GM18907 (cell line): ENCODE measurements around the gene RBM4B.

Experiments
- ATAC-seq: cut with Tn5 transposase; IDR thresholded peaks from one replicate; pipeline ENCODE4 v1.9.1; 2021; ENCODE audit warnings: mild to moderate bottlenecking, moderate library complexity; ENCODE audit not compliant: unreplicated experiment

The RBM4B gene

GRCh38 chr11:66687831-66688281 lies 10.2 kb upstream of the RBM4B start:
- no peak for ATAC-seq

- ATAC-seq, result no peak
Measured at GRCh38 chr11:66686801-66687750, 9.4 kb upstream of the RBM4B start.

DNA sequence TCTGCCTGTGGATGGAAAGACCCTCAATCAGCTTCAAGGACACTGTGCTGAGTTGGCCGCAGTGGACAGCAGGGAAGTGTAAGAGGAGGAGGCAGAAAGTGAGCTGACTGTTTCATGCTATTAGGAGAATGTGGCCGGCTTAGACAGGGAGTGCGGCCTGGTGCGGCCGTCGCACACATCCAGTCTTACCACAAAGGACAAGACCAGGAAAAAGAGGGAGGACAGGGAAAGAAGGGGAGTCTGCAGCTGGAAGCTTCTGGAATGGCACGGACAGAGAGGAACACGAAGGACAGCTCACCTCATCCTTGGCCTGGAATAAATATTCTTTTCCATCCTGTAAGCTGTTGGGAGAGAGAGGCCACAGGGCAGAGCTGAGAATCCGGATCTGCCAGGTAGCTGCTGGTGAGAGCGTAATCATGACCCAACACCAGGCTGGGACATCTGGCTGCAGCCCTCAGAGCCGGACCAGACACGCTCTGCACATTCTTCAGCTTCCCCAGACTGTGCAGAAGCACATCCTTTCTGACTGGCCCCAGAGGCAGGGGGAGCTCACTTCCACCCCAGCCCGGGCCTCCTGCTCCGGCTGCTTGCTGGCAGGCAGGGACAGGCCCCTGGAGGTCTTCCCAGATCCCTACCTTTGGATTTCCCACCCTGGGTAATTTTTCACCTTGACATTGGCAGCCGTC lies 8.6 kb upstream of the RBM4B start:
- no peak for ATAC-seq

DNA sequence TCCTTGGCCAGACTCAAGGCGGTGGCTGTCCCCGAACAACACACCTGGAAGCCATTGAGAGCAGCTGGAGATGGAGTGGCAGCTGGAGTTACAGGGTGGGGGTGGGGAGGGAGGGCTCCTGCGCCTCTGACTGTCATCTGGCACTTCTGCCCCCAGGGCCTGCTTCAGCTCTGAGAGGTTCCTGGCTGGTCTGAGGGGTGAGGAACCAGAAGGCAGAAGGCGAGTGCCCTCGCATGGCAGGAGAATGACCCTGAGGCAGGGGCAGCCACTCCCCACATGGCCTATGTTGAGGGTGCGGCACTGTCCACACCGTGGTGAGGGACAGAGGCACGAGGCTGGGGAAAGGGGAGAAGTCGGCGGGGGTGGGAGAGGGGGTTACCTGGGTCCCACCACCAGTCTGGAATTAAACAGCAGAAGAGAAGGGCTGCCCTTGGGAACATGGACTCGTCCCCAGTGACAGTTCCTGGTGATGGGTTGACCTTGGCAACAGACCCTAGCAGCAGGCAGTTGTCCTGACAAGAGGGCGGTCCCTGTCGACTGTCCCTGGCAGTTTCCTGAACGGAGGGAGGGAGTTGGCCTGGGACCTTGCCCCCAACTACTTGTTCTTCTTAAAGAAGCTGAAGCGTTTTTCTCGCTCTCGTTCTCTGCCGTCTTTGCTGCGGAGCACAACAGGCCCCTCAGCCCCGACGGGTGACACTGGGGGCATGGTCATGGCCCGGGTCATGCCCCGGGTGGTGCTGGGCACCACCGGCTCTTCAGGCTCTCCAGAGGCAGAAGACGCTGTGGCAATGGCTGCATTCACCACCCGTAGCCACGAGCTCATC lies 7.8 kb upstream of the RBM4B start:
- no peak for ATAC-seq

GRCh38 chr11:66684635-66685034 lies 6.9 kb upstream of the RBM4B start:
- no peak for ATAC-seq

GRCh38 chr11:66683877-66684276 lies 6.2 kb upstream of the RBM4B start:
- ATAC-seq, result no peak

DNA sequence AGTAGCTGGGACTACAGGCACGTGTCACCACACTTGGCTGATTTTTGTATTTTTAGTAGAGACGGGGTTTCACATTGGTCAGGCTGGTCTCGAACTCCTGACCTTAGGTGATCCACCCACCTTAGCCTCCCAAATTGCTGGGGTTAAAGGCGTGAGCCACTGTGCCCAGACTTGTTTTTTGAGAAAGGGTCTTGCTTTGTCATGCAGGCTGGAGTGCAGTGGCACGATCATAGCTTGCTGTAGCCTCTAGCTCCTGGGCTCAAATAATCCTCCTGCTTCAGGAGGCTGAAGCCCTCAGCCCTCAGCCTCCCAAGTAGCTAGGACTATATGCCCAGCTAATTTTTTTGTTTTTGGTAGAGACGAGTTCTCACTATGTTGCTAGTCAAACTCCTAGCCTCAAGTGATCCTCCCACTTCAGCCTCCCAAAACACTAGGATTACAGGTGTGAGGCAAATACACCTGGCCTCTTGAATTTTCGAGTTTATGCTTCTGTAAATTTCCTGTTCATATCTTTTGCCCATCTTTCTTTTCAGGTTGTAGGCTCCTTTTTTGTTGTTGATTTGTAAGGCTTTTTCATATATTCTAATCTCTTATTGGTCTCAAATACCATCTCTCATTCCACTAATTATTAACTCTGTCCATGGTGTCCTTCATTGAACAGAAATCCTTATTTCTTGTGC lies 3.4 kb upstream of the RBM4B start:
- no peak for ATAC-seq

DNA sequence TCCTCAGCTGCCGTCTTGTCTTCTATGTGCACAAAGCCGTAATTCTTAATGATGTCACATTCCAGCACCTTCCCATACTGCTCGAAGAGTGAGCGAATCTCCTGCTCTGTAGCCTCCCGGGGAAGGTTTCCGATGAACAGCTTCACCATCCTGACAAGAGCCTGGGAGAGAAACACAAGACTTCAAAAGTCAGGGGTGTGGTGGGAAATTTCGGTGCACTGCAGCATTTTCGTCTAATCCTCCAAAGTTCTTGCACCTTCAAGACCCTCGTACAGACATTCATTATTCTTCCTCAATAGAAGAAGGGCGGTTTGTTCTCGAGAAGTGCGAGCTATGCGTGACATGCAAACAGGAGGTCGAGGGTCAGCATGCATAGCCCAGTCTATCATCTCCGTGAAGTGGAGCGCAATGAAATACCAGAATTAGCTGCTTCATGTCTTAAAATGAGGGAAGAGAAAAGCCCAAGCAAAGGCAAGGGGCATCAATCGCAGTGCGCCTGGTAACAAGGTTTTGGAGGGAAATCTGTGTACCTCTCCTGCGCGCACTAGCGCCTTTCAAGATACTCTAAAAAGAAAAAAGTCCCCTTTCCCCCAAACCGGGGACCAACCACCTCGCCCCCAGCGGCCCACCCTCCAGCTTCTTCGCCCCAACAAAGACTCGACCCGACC lies 622 bp downstream of the RBM4B start:
- no peak for ATAC-seq

DNA sequence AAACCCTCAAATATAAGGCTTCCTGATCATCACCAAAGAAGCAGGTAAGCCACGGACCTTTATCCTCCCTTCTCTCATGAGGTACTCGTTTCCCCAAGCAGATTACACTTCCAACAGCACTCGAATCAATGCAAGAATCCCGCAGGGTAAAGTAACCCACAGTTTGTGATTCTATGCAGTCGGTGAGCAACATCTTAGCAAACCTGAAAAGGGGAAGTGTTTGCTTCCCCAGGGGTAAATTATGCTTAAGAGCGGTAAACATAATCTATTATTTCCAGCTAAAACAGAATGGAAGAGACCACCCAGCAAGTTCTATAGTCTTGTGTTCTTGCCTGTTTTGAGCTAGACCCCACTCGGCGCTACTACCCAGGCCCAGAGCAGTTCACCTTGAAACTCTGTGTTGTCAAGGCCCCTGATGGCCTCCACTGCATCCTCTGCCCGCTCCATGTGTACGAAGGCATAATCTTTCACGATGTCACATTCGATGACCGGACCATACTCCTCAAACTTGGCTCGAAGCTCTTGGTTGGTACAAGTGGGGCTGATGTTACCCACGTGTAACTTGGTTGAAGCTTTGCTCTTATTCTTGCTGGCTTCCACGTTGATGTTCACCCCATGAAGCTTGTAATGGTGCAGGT lies 1.3 kb downstream of the RBM4B start:
- ATAC-seq, result no peak

GRCh38 chr11:66674964-66675602 lies 2.6 kb downstream of the RBM4B start:
- ATAC-seq, result no peak

DNA sequence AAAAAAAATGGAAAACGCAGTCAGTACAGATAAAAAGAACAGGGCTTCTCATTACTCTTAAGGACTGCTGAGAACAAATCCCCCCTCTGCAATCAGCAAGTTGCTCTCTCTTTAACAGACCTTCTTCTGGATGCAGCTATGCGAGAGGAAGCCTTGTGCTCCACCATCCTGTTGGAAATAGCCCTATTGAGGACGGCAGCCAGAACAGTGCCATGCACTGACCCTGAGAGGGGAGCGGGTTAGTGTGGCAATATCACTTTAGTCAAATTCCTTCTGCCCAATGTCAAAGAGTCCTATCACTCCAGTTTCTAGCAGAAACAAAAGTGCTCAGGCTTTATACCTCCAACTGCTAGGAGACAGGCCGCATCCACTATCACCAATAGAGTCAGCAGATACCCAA lies 6.9 kb downstream of the RBM4B start:
- no peak for ATAC-seq

- no peak for ATAC-seq
Measured at GRCh38 chr11:66665369-66665768, 12.3 kb downstream of the RBM4B start.

- ATAC-seq, result no peak
Measured at GRCh38 chr11:66663741-66664296, 13.9 kb downstream of the RBM4B start.

- ATAC-seq, result no peak
Measured at GRCh38 chr11:66659763-66660162, 17.9 kb downstream of the RBM4B start.

GRCh38 chr11:66653123-66653522 lies 24.6 kb downstream of the RBM4B start:
- ATAC-seq, result no peak

GRCh38 chr11:66652651-66653050 lies 25.0 kb downstream of the RBM4B start:
- ATAC-seq, result no peak

DNA sequence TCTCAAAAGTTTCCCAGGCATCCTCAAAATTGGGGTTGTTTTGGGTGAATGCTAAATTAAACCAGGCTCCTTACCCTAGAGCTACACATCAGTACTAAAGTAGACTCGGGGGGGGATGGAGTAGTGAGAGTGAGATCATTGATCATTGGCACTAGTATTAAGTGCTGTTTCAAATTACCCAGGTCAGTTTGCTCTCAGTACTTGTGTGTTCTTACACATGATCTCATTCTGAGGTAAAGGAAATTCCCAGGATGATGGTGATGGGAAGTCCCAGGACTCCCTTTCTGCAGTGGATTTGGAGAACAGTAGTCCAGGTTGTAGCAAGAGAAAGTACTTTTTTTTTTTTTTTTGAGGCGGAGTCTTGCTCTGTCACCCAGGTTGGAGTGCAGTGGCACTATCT lies 26.7 kb downstream of the RBM4B start:
- no peak for ATAC-seq

GRCh38 chr11:66649903-66650302 lies 27.8 kb downstream of the RBM4B start:
- no peak for ATAC-seq

DNA sequence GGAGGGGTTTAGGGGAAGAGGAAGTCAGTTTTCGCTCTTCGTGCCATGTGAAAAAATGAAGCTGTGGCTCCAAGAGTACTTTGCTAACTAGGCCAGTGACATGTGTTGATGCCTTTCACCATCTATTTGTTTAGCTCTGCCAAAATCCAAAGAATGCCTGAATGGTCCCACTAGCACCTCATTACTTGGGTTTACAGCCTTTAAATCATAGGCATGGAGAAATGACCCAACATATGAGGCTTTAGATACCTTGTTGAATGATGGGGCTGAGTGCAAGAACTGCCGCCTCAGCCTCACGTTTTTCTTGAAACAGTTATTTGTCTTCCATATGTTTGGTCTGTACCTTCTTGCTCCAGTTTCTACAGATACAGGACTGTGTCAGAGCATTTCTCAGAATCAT lies 30.9 kb downstream of the RBM4B start:
- ATAC-seq, result no peak
